Endodermal cell (in vitro differentiated cells): ENCODE results near the gene CLN3. TPM values are rescaled to one million over a fixed set of nuclear protein-coding genes. Genes with fewer than 3 reads are reported as not detected.

Experiments
- DNase-seq: peaks from one replicate; pipeline ENCODE4 v3.0.0-alpha.2; 2017
- H3K27ac ChIP-seq: 2 replicates; pipeline ENCODE4 v1.5.1; 2013; ENCODE audit warnings: mild to moderate bottlenecking, low read depth, low read length, moderate library complexity
- H3K27me3 ChIP-seq: 2 replicates; pipeline ENCODE4 v1.6.1; 2013; ENCODE audit warnings: mild to moderate bottlenecking, low read length, moderate library complexity; ENCODE audit not compliant: insufficient read depth, control insufficient read depth, poor library complexity, severe bottlenecking
- H3K36me3 ChIP-seq: 2 replicates; pipeline ENCODE4 v1.7.0; 2013; ENCODE audit warnings: mild to moderate bottlenecking, low read length, moderate library complexity; ENCODE audit not compliant: control insufficient read depth, insufficient read depth
- H3K4me1 ChIP-seq: one replicate; pipeline ENCODE4 v1.7.0; 2013; ENCODE audit warnings: low read length; ENCODE audit not compliant: control insufficient read depth, insufficient read depth
- H3K4me3 ChIP-seq: 2 replicates; pipeline ENCODE4 v1.5.1; 2013; ENCODE audit warnings: mild to moderate bottlenecking, low read length, moderate library complexity
- H3K9ac ChIP-seq: 2 replicates; pipeline ENCODE4 v1.6.1; 2013; ENCODE audit warnings: mild to moderate bottlenecking, low read length, moderate library complexity; ENCODE audit not compliant: poor library complexity, severe bottlenecking; ENCODE audit errors: extremely low read depth
- H3K9me3 ChIP-seq: 2 replicates; pipeline ENCODE4 v1.6.1; 2013; ENCODE audit warnings: mild to moderate bottlenecking, low read length, moderate library complexity; ENCODE audit not compliant: control insufficient read depth
- H3K27ac Mint-ChIP-seq: 2 replicates; pipeline ENCODE4 v1.8.0; 2020; ENCODE audit warnings: mixed read lengths
- H3K27me3 Mint-ChIP-seq: 2 replicates; pipeline ENCODE4 v1.8.0; 2021; ENCODE audit warnings: mild to moderate bottlenecking, mixed read lengths; ENCODE audit not compliant: insufficient read depth
- H3K36me3 Mint-ChIP-seq: 2 replicates; pipeline ENCODE4 v1.8.0; 2020; ENCODE audit warnings: low read depth, mixed read lengths
- H3K4me1 Mint-ChIP-seq: 2 replicates; pipeline ENCODE4 v1.8.0; 2020; ENCODE audit warnings: mixed read lengths
- H3K4me3 Mint-ChIP-seq: 2 replicates; pipeline ENCODE4 v1.8.0; 2020; ENCODE audit warnings: mild to moderate bottlenecking, moderate library complexity, mixed read lengths
- H3K9me3 Mint-ChIP-seq: 2 replicates; pipeline ENCODE4 v1.8.0; 2020; ENCODE audit warnings: mild to moderate bottlenecking, mixed read lengths
- CTCF ChIP-seq: fragments of 200-600 bp; sonication (generic); conservative IDR thresholded peaks from 2 replicates; pipeline ENCODE4 v1.5.0; 2021; ENCODE audit warnings: antibody characterized with exemption, mild to moderate bottlenecking
- WGBS, 2 experiments: methylation state at CpG; one replicate each; pipeline versions ENCODE4 v1.1.5 to v1.1.7; 2013; ENCODE audit warnings: missing lambda C conversion rate in 2 of 2, mixed read lengths in 1 of 2; ENCODE audit not compliant: insufficient coverage in 1 of 2, insufficient read length in 1 of 2; 5-methylcytosine and 5-hydroxymethylcytosine counted together
- total RNA-seq, 2 donors: library from RNA; stranded (reverse); fragmentation: NEBNext Ultra II Directional in 1 of 2; extraction: Animal tissue kit (Norgen Biotek cat#: 25700) in 1 of 2; gene quantifications; 2 replicates in 1 of 2; 3 replicates in 1 of 2; pipeline ENCODE4 v1.2.1, GENCODE V29; 2021

The CLN3 gene
- total RNA-seq, 2 donors from 2014 or later: 29.9 to 30.2 TPM

GRCh38 chr16:28513484-28514181, 21.8 kb upstream of the CLN3 start:
- Mint-ChIP-seq H3K9me3 (no peaks in the 10 kb centered on the region), H3K4me3 (no peak overlapping the region), H3K36me3 (no peaks in the 10 kb centered on the region), H3K27ac (no peak overlapping the region), H3K27me3 (no peaks in the 10 kb centered on the region), H3K4me1 (no peaks in the 10 kb centered on the region)
- Histone ChIP-seq H3K27ac (no peak overlapping the region), H3K9me3 (no peaks in the 10 kb centered on the region), H3K36me3 (no peaks in the 10 kb centered on the region), H3K27me3 (no peaks in the 10 kb centered on the region), H3K9ac (no peak overlapping the region), H3K4me1 (no peaks in the 10 kb centered on the region), H3K4me3 (no peak overlapping the region)
- DNase-seq: no peak
- no peak for TF ChIP-seq CTCF
- 89 to 90% methylated on average over 10 to 12 of the region's 12 CpGs for WGBS, 2 experiments

GRCh38 chr16:28511801-28512789, 20.2 kb upstream of the CLN3 start:
- Mint-ChIP-seq H3K4me1 (no peaks in the 10 kb centered on the region), H3K27ac (no peak overlapping the region), H3K27me3 (no peaks in the 10 kb centered on the region), H3K36me3 (no peaks in the 10 kb centered on the region), H3K9me3 (no peaks in the 10 kb centered on the region), H3K4me3 (no peak overlapping the region)
- Histone ChIP-seq H3K27ac (no peak overlapping the region), H3K4me1 (no peaks in the 10 kb centered on the region), H3K9me3 (no peaks in the 10 kb centered on the region), H3K27me3 (no peaks in the 10 kb centered on the region), H3K9ac (no peak overlapping the region), H3K4me3 (no peak overlapping the region), H3K36me3 (no peaks in the 10 kb centered on the region)
- no peak for TF ChIP-seq CTCF
- DNase-seq: no peak
- 91 to 95% methylated on average over 12 to 21 of the region's 21 CpGs for WGBS, 2 experiments

- DNase-seq: no peak
- H3K4me1 ChIP-seq: no peaks in the 10 kb centered on the region
- H3K4me1 Mint-ChIP-seq: no peaks in the 10 kb centered on the region
- H3K27ac Mint-ChIP-seq: no peak overlapping the region
- WGBS, 2 experiments: 80 to 93% methylated on average over 1 to 3 of the region's 3 CpGs
- H3K27me3 Mint-ChIP-seq: peaks cover 2% of the 10 kb centered on the region
- no peaks in the 10 kb centered on the region for H3K36me3 Mint-ChIP-seq
- H3K36me3 ChIP-seq: no peaks in the 10 kb centered on the region
- H3K9me3 ChIP-seq: no peaks in the 10 kb centered on the region
- H3K27me3 ChIP-seq: no peaks in the 10 kb centered on the region
- no peak overlapping the region for H3K9ac ChIP-seq
- TF ChIP-seq CTCF: no peak
- no peak overlapping the region for H3K4me3 Mint-ChIP-seq
- no peaks in the 10 kb centered on the region for H3K9me3 Mint-ChIP-seq
- no peak overlapping the region for H3K4me3 ChIP-seq
- H3K27ac ChIP-seq: no peak overlapping the region
Measured at GRCh38 chr16:28511031-28511430, 19.2 kb upstream of the CLN3 start.
